ENCODE results near the gene GTF2A1.

Gene GTF2A1

GRCh38 chr14:81172881-81173280 is 47.9 kb downstream of the GTF2A1 start:
- no peak for DNase-seq

GRCh38 chr14:81172353-81172752 is 48.4 kb downstream of the GTF2A1 start:
- DNase-seq = no peak

DNA sequence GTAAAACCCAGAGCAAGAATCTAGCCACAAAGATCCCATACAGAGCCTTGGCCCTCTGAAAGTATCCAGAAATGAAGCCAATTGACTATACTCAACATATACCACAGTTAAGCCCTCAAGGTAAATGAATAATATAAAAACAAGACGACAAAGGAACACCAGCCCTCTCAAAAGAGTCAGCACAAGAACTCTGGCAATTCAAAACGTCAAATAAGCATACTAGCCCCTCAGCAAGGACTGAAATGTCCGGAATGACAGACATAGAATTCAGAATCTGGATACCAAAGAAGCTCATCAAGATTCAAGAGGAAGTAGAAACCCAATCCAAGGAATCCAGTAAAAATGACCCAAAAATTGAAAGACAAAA is 49.9 kb downstream of the GTF2A1 start:
- DNase-seq = no peak

DNA sequence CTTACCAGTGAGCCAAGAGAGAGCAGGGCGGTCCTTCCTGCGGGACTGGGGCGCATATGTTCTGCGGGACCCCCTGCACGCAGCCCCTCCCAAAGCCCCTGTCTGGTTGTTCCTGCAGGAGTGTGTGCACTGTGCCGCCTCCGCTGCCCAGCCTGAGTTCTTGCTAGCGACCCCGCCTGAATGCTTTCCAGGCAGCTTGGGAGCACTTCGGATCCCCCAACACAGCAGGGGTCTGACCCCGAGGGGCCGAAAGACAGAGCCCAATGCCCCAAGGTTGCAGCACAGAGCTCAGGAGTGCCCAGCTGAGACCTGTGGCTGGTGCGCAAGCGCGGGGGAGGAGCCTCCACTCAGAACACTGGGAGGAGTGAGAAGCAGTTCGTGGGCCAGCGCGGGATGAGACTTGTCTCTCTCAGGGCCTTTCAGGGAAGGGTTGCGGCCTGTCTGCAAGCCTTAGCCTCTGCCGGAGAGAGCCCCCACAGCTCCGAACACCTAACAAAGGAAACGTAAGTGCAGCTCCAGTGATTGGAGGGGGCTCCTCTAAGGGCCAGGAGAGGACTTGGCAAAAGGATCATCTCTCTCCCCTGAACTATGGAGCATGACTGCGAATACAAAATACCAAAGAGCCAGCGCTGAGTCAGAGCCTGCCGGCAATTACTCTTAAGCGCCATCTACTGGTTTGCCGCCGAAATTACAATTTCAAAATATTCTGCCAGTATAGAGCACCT is 50.5 kb downstream of the GTF2A1 start:
- peak; percentile 92 for DNase-seq

- DNase-seq = no peak
These were observed 51.1 kb downstream of the GTF2A1 start for GRCh38 chr14:81169711-81170103.

DNA sequence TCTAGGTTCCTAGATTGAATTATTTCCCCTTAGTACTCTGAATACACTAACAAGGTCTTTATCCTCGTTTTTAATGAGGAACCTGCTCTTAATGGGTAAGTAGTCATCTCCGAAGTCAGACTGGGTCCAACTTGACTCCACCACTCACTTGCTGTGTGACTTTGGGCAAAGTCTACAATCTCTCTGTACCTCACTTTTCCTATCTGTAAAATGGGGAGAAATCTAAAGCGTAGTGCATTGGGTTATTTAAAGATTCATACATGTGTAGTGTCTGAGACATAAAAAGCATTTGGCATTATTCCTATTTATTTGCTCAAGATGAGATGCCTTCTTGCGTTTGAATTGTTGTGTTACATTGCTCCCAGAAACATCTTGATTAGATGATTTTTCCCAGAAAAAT is 51.5 kb downstream of the GTF2A1 start:
- DNase-seq = no peak

DNA sequence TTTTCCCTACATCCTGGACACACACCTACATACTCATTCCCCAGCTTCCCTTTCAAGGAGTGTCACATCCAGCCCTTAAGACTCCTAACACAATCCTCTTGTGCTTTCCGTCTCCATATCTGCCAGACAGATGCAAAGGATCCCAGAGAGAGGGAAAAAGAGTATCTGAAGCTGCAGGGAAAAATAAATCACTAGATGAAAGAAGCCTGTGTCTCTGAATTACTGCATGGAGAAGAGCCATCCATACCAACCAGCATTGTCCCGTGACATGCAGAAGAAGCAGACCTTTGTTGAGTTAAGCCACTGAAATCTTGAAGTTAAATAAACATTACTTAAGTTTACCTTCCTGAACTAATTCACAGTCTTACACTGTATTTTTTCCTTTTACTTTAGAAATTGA is 54.6 kb downstream of the GTF2A1 start:
- no peak for DNase-seq

DNA sequence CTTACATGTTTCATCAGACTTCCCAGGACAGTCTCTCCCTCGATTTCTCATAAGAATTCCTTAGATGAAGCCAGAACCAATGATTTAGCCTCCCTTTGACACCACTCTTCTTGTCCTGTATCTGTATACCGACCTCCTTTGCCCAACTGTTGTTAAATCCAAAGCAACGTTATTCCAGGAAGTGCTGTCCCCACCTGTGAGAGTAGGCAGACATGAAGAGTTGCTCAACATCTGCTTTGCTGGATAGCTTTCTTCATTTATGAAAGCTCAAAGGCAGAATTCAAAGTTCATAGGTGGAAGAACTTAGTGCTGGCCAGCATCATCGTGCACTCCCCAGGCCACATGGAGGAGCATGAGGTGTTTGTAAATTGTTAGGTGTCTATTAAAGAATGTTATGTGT is 55.6 kb downstream of the GTF2A1 start:
- DNase-seq = no peak

GRCh38 chr14:81164167-81164774 is 56.5 kb downstream of the GTF2A1 start:
- DNase-seq = peak; percentile 73 to 79

GRCh38 chr14:81162941-81163340 is 57.8 kb downstream of the GTF2A1 start:
- no peak for DNase-seq

GRCh38 chr14:81161749-81162148 is 59.0 kb downstream of the GTF2A1 start:
- DNase-seq = no peak

DNA sequence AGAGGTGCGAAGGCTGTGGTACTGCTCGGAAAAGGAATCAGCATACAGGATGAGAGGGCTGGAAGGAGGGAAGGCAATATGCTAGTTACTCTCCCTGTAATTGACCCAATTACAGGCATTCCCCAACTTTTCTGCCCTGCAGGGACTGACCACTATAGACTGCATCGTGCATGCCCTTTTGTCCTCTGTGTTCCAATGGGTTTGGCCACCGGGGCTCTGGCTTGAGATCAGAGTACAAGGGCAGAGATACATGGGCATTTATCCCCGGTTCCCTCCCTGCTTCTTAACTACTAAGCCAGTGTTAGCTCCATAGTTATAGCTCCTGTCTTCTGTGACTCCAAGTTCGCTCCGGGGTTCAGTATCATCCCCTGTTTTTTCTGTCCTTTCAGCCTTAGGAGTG is 59.7 kb downstream of the GTF2A1 start:
- DNase-seq = no peak

GRCh38 chr14:81157431-81157830 is 63.3 kb downstream of the GTF2A1 start:
- no peak for DNase-seq

DNA sequence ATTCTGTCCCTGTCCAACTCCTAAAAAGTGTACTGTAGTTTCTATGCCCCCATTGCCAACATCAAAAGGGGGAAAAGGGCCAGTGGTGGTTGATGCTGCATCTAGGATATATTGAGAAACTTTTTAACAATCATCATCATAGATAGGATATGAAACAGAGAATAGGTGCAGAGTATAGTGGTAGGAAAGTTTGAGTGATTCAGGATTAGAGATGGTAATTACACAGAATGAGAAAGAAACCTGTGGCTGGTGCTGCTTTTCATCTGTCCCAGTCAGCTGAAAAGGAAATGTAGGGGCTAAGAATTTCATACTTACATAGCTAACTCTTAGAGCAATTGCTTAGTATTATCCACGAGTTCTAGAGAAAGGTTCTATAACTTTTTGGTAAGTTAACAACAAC is 67.6 kb downstream of the GTF2A1 start:
- no peak for DNase-seq

GRCh38 chr14:81148635-81149034 is 72.1 kb downstream of the GTF2A1 start:
- no peak for DNase-seq

- DNase-seq = no peak
These were observed 73.4 kb downstream of the GTF2A1 start for GRCh38 chr14:81147140-81147897.

GRCh38 chr14:81144824-81145603 is 75.7 kb downstream of the GTF2A1 start:
- no peak for DNase-seq

- no peak for DNase-seq
These were observed 77.0 kb downstream of the GTF2A1 start for GRCh38 chr14:81143793-81144192.

DNA sequence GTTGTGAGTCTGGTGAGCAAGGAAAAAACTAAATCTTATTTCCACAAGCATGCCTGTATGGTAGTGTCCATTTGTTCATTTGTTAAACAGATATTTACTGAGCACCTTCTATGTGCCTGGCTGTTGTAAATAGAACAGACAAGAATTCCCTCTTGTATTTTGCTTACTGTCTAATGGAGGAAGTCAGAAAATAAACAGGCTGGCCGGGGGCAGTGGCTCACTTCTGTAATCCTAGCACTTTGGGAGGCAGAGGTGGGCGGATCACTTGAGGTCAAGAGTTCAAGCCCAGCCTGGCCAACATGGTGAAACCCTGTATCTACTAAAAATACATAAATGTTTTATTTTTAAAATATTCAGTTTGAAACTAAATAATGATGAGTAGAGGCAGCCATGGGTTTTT is 79.3 kb downstream of the GTF2A1 start:
- no peak for DNase-seq

DNA sequence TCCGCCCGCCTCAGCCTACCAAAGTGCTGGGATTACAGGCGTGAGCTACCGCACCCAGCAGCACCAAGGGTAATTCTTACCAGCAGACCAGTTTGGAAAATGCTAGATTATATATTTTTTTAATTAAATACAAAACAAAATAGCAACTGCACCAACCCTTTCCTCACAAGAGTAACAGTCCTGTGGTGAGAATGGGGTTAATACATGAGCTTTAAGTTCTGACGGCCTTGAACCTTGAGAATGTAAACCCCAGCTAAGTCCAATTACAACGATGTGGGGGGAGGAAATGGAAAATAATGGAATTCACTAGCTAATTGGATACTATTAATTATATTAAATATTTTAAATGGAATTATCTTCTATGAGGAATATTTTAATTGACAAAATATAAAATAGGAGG is 82.3 kb downstream of the GTF2A1 start:
- DNase-seq = no peak

DNA sequence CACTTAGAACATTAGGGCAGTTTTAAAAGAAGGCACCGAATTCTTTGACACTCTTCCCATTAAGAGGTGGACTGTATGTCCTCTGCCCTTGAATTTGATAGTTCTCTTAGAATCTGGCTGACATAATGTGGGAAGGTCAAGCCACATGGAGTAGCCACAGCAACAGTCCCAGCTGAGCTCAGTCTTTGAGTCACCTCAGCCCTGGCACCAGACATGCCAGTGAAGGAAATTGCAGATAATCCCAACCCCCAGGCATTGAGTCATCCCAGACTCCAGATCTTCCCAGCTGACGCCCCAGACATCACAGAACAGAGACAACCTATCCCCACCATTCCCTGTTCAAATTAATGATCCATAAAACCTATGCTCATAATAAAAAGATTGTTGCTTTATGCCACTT is 83.4 kb downstream of the GTF2A1 start:
- DNase-seq = no peak

GRCh38 chr14:81133400-81133799 is 87.4 kb downstream of the GTF2A1 start:
- no peak for DNase-seq

DNA sequence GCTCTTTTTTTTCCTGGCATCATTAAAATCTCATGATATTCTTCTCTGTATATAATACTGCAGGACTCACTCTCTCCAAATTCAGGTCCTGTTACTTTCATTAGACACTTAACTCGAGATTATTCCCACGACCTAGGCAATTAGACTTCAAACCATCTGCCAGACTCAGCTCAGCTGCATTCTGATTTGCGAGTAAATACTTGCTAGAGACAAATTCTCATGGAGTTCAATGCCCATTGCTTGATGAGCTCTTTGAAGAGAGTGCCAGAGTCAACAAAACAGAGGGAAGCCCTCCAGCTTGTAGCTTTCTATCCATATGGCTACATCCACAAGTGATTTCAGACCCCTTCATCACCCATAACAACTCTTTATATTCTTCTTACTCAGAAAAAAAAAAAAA is 88.3 kb downstream of the GTF2A1 start:
- DNase-seq = no peak

All from activated T-cell treated with anti-CD3 and anti-CD28 coated beads, Interleukin-2, amount 50 U/mL, for 48 hours (primary cell).